Astrocyte of the spinal cord (primary cell): ENCODE measurements around the gene KIF7.

Source experiments
- DNase-seq: peaks from one replicate; pipeline ENCODE4 v3.0.0; 2011; ENCODE audit warnings: low read depth, low spot score
- H3K4me3 ChIP-seq: 2 replicates; pipeline ENCODE4 v1.5.1; 2011; ENCODE audit warnings: low read depth, mild to moderate bottlenecking, low read length, moderate library complexity
- in situ Hi-C: cut with HindIII; loops from 2 replicates; pipeline ENCODE4 v1.10.0; 2017; ENCODE audit warnings: low sequenced_read_pairs
- TF ChIP-seq, protein P1 (sequence below): IDR thresholded peaks from 2 replicates; pipeline ENCODE4 v1.5.1; 2012; ENCODE audit warnings: low read depth, mild to moderate bottlenecking, low read length, inconsistent platforms

KIF7 gene

GRCh38 chr15:89675606-89676005 is 20.3 kb upstream of the KIF7 start:
- in situ Hi-C loops, result no loop called here
- no peak for DNase-seq
- TF ChIP-seq, protein P1, sequence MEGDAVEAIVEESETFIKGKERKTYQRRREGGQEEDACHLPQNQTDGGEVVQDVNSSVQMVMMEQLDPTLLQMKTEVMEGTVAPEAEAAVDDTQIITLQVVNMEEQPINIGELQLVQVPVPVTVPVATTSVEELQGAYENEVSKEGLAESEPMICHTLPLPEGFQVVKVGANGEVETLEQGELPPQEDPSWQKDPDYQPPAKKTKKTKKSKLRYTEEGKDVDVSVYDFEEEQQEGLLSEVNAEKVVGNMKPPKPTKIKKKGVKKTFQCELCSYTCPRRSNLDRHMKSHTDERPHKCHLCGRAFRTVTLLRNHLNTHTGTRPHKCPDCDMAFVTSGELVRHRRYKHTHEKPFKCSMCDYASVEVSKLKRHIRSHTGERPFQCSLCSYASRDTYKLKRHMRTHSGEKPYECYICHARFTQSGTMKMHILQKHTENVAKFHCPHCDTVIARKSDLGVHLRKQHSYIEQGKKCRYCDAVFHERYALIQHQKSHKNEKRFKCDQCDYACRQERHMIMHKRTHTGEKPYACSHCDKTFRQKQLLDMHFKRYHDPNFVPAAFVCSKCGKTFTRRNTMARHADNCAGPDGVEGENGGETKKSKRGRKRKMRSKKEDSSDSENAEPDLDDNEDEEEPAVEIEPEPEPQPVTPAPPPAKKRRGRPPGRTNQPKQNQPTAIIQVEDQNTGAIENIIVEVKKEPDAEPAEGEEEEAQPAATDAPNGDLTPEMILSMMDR, result no peak
- H3K4me3 ChIP-seq, result no peak overlapping the region

- H3K4me3 ChIP-seq, result no peak overlapping the region
- TF ChIP-seq, protein P1, result no peak
- DNase-seq, result no peak
- in situ Hi-C loops, result no loop called here
Observed at GRCh38 chr15:89674526-89674925, 19.3 kb upstream of the KIF7 start.

- in situ Hi-C loops, result no loop called here
- DNase-seq, result no peak
- H3K4me3 ChIP-seq, result no peak overlapping the region
- TF ChIP-seq, protein P1, result peak; percentile 55
Observed at GRCh38 chr15:89673165-89673512, 17.9 kb upstream of the KIF7 start.

DNA sequence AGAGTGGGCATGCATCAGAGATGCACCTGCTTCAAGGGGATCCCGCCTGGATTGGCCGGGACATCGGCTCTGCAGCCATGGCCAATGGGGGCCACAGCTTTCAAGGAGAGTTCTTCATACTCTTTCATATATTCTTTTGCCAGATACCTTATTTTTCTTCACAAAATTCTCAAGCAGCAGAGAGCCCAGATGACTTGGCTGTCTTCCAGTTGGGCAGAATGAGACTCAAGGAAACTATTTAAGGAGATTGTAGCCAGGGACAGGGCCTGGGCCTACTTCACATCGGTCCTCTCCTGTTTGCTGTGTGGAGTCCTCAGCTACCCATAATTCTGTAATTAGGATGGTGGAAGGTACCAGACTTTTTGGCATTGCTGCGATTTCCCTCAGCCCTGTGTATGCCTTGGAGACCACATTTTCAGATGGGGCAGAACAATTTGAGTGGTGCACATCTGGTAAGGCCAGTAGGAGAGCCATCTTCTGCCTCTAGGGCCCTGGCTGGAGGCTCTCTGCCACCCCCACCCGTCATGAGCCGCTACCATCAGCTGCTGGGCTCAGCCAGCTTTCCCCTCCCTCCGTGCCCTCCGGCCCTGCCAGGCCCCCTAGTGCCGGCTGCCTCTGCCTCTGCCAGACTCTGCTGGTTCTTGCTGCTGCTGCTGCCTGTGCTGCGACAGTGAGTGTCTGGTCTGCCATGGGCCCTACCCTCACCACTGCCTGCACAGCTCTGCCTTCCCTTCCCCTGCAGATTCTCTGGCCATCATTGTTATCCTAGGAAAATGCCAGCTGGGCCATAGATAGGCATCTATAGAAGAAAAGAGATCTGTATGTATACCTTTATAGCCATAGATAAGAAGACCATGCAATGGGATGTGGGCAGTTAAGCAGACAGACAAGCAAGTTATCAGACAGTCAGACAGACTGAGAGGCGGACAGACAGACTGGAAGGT is 17.2 kb upstream of the KIF7 start:
- TF ChIP-seq, protein P1, result no peak
- H3K4me3 ChIP-seq, result no peak overlapping the region
- in situ Hi-C loops, result no loop called here
- peak; percentile 40 for DNase-seq

GRCh38 chr15:89671687-89672086 is 16.4 kb upstream of the KIF7 start:
- no peak overlapping the region for H3K4me3 ChIP-seq
- TF ChIP-seq, protein P1, result no peak
- in situ Hi-C loops, result no loop called here
- no peak for DNase-seq

DNA sequence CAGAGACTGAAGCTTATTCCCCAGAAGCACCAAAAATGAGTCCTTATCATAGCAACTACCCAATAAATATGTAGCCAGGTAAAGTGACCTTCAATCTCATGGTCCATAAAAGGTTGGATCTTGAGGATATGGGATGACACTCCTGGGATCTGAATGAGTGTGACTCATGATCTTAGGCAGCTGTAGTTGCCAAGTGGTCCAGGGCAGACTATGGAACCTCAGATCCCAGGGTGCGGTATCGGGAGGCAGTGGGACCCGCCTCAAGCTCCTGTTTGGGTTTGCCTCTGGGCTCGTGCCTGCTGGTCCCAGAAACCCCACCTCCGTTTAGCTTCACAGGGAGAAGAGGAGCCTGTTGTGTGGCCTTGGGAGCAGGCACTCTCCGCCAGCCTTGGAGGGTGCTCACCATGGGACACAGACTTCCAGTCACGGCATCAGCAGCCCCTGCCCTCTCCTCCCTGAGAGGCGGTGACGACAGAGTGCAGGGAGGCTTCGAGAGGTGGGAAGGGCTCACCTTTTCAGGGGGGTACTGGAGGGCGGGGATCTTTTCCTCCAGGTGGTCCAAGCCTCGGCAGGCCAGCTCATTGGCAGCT is 15.8 kb upstream of the KIF7 start:
- TF ChIP-seq, protein P1, result no peak
- H3K4me3 ChIP-seq, result no peak overlapping the region
- no peak for DNase-seq
- in situ Hi-C loops, result no loop called here
